Iris pigment epithelial cell (primary cell): Measurements from ENCODE around the gene NCAPD2.
"Not testable (repeated sequence)": the region's sequence is repeated elsewhere in the genome, so short reads cannot be mapped to it uniquely, and the experiment has no call there.

Experiments
- DNase-seq: peaks from one replicate; pipeline ENCODE4 v3.0.0-alpha.2; 2011; ENCODE audit warnings: low read depth

The NCAPD2 gene

GRCh38 chr12:6465467-6466183 lies 28.3 kb upstream of the NCAPD2 start:
- peak; percentile 69 for DNase-seq

GRCh38 chr12:6466184-6466573 lies 27.7 kb upstream of the NCAPD2 start:
- DNase-seq: no peak

GRCh38 chr12:6466751-6467150 lies 27.2 kb upstream of the NCAPD2 start:
- not testable (repeated sequence) for DNase-seq

- DNase-seq: not testable (repeated sequence)
These were observed 26.2 kb upstream of the NCAPD2 start for GRCh38 chr12:6467571-6468282.

GRCh38 chr12:6468283-6468575 lies 25.7 kb upstream of the NCAPD2 start:
- peak; percentile 72 for DNase-seq

GRCh38 chr12:6469092-6469491 lies 24.8 kb upstream of the NCAPD2 start:
- no peak for DNase-seq

- DNase-seq: no peak
These were observed 24.1 kb upstream of the NCAPD2 start for GRCh38 chr12:6469609-6470374.

- DNase-seq: peak; percentile 97
These were observed 23.3 kb upstream of the NCAPD2 start, which contains the start of gene VAMP1 for GRCh38 chr12:6470375-6471163. Gene VAMP1, minus strand, starts transcription at chr12:6470677. Its CDS starts 146 bp downstream, at chr12:6470531.

GRCh38 chr12:6471989-6472360 lies 21.9 kb upstream of the NCAPD2 start:
- peak; percentile 40 for DNase-seq

GRCh38 chr12:6472491-6472890 lies 21.4 kb upstream of the NCAPD2 start:
- DNase-seq: no peak

- DNase-seq: not testable (repeated sequence)
These were observed 18.5 kb upstream of the NCAPD2 start for GRCh38 chr12:6475233-6475975.

- DNase-seq: peak; percentile 84
These were observed 17.4 kb upstream of the NCAPD2 start for GRCh38 chr12:6476489-6476888.

- not testable (repeated sequence) for DNase-seq
These were observed 16.1 kb upstream of the NCAPD2 start for GRCh38 chr12:6477601-6478377.

- DNase-seq: no peak
These were observed 15.5 kb upstream of the NCAPD2 start for GRCh38 chr12:6478416-6478815.

GRCh38 chr12:6488240-6488639 lies 5.7 kb upstream of the NCAPD2 start:
- DNase-seq: no peak

GRCh38 chr12:6489449-6489848 lies 4.5 kb upstream of the NCAPD2 start:
- DNase-seq: peak; percentile 29

GRCh38 chr12:6490673-6491072 lies 3.2 kb upstream of the NCAPD2 start:
- not testable (repeated sequence) for DNase-seq

GRCh38 chr12:6492838-6493496 lies 935 bp upstream of the NCAPD2 start, which contains the start of gene MRPL51:
Gene MRPL51, minus strand, starts transcription at chr12:6493262. Its CDS starts 126 bp downstream, at chr12:6493136.
- peak; percentile 97 for DNase-seq

GRCh38 chr12:6494258-6494743 lies 399 bp downstream of the NCAPD2 start:
- DNase-seq: no peak

- DNase-seq: no peak
These were observed 1.1 kb downstream of the NCAPD2 start for GRCh38 chr12:6494968-6495367.
